RPMI8226 (cell line): ENCODE measurements around the gene AFAP1.

Source experiments
- DNase-seq: peaks from one replicate; pipeline ENCODE4 v3.0.0-alpha.2; 2015

The AFAP1 gene

GRCh38 chr4:7780751-7781348 lies 158.8 kb downstream of the AFAP1 start:
- no peak for DNase-seq

GRCh38 chr4:7779432-7779768 lies 160.3 kb downstream of the AFAP1 start:
- DNase-seq: no peak

DNA sequence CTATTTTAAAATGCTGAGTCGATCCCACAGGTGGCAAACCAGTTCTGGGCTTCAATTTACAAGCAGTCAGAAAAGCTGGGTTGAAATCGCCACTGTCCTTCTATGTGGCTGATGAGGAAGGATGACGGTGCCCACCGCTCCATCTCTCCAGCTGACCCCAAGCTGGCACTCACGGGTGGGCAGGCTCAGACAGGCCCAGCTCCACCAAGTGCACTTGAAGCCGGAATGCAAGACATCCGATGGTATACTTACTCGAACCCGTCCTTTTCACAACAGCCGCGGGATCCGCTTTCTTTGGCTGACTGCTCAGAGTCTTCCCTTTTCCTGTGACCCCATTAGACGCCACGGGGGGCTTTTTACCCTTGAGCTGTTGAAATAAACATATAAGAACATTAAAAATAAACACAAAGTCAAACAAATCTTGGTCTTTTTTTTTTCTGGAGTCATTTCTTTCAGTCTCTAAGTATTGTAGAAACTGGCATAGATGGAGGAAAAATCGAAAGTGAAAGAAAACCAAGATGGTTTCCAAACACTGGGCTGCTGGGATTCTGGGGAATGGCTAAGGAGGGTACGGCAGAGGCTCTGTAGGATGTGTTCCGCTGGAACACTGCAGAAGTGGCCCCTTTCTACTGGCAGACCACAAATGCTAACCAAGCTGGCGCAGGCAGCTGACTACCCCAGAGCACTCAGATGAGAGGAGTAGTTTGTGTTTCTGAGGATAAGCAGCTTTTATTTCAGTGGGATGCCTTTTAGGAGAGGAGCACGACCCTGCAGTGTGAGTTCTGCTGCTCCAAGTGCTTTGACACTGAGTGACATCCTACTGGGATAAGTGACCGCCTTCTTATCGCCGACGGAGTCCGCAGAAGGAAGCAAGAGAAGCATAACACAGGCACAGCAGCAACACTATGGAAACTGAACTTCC lies 160.9 kb downstream of the AFAP1 start:
- no peak for DNase-seq

DNA sequence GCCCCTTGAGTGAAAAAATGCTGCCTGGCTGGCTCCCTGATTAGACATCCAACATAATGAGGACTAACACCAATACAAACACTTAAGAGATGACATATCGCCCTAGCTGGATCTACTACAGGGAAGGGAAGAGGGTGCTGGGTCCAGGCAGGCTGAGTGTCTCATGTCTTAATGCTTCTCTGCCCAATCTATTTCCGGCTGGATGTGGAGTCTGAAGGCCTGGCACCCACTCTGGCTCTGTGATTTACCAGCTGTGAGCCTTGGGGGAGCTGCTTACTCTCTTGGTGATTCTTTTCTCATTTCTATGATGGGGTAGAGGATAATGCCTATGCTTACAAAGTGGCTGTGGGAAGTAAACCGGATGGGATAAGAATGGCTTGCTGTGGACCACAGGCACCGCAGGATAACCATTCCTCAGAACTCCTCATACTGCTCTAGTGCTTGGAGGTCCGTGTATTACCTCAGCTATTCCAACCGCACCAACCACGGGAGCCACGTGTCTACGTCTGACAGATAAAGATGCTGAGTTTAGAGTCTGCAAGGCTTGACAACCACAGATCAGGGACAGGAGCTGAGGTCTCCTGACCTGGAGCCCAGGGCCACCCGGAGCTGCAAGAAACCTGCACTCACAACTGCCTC lies 161.7 kb downstream of the AFAP1 start:
- DNase-seq: no peak

DNA sequence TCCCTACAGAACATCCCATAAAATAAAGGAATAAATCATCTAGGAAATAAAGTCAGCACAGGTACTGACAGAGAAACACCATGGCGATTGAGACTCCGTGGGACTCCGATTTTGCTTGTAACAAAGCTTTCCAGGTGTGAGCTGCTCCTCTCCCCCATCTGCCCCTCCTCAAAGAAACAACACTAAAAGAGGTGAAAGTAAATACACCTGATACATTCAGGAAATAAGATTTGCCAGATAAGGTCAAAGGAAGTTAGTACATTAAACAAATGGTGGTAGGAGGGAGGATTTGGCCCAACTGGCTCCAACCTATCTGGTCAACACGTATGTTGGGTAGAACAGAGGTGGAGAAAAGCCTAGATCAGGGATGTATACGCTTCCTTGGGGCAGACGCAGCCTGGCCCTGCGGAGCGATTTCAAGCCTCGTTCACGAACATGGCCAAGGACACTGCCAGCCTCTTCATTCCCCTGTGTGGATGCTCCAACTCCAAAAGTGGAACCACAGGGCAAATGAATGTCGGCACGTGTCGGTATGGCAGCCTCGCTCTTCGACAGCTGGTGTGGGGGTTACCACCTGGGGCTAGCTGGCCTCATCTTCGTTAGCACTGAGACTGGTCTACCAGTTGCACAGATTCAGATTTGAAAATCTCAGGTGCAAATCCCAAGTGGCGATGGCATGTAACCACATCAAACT lies 162.5 kb downstream of the AFAP1 start:
- DNase-seq: no peak

DNA sequence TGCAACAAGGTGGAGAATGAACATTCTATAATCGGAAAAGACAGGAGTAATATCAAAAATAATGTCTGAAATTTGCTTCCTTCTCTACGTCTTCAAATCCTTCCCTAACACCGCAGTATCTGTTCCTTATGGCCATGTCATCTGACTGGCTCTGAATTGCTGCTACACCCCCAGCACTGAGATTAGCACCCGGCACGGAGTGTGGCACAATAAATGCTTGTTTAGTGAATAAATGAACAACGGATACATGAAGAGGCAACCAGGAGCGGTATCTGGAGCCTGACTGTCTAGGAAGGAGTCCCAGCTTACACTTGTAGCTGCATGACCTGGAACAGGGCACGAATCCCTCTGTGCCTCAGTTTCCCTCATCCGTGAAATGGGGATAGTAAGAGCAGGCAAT lies 164.3 kb downstream of the AFAP1 start:
- DNase-seq: no peak

DNA sequence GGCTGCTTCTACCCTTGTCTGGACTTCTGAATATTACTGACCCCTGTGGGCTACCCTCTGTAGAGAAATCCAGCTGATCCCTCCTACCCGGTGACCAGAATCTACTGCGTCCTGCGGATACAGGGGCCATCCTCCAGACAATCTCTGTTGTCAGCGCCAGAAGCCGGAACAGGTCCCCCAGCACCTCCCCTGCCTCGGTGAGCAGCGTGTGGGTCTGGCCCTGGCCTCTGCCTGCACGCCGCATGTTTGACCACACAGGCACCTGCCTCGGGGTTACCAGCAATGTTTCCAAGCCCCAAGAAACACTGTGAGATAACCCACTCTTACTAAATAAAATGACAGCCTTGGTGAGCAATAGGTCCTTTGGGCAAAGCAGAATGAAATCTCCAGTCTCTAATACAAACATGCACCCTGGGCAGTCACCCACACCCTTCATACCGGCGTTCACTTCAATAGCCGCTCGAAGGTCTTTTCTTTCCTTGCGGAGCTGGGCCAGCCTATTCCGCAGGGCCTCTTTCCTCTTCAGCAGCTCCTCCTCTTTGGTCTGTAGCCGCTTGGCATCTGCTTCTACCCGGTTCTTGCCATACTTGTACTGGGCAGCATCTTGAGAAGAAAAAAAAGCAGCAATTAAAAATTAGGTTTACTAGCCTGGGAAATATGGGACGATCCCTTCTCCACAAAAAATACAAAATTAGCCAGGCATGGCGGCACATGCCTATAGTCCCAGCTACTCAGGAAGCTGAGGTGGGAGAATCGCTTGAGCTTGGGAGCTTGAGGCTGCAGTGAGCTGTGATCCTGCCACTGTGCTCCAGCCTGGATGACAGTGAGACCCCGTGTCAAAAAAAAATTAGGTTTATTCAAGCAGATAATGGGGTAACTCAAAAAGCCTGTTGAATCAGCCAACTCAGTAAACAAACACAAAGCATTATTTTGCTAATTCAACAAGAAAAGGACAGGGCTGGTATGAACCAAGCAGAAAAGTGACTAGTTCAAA lies 165.1 kb downstream of the AFAP1 start:
- no peak for DNase-seq

- DNase-seq: no peak
Observed at GRCh38 chr4:7773401-7774180, 166.1 kb downstream of the AFAP1 start.

DNA sequence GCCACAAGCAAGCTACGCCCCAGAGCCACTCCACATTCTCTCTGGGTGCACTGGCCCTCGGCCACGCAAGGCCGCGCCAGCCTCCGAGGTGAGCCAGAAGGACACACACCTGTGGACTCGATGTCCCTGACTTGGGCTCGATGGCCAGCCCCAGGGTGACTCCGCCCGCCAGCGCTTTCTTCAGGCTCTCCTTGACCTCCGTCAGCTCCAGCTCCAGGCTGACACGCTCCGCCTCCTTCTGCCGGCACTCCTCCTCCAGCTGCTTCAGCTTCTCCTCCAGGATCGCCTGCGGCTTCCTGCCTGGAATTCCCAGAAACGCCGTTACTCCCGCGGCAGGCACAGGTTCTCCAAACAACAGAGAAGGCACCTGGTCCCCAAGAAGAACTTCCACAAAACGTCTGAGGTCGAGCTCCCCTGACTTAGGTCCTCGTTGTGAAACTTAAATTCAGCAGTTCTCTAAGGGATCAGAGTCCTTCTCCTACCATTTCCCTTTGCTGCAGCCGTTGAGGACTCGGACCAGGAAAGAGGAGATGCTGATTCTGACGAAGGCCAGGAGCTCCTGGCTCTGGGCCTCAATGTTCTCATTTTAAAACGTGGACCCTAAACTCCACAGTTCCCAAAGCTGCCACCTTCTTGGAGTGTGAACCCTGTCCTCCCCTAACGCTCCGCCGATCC lies 166.8 kb downstream of the AFAP1 start:
- no peak for DNase-seq

DNA sequence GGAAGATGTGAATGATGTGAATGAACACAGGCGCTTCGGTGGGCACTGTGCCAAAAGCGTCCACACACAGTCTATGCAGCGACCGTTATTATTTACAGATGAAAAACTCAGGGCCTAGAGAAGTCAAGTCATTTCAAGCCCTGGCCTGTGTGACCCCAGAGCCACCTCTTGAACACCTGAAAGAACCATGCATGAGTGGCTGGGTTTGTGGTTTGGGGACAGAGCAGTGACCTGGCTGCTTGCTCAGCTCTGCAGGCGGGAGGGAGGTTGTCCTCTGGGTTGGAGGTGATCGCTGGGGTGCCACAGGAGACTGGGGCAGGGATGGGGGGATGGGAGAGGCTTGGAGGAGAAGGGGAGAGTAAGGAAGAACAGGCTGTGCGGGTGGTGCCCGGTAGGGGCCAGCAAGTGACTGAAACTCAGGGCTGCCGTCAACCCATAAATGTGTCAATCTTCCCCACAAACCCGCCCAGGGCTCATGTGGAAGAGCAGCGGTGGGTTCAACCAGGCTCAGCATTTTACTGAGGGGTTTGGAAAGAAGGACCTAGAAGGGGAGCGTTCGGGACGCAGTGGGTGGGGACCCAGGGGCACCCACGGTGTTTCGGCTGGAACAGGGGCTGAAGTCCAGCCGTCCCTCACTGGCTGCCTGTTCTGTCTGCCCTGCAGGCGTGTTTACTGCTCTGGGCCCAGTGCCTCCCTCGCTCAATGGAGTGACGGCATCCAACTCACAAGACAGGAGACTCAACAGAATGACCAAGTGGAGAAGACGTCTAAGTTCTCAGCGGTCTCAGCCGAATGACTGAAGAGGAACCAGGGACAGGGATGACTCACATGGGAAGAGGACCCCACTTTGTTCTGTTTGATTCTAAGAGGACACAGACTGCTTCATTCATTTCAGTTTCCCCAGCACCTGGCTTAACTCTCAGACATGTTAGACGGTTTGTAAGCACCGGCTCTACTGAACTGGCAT lies 167.8 kb downstream of the AFAP1 start:
- DNase-seq: no peak

DNA sequence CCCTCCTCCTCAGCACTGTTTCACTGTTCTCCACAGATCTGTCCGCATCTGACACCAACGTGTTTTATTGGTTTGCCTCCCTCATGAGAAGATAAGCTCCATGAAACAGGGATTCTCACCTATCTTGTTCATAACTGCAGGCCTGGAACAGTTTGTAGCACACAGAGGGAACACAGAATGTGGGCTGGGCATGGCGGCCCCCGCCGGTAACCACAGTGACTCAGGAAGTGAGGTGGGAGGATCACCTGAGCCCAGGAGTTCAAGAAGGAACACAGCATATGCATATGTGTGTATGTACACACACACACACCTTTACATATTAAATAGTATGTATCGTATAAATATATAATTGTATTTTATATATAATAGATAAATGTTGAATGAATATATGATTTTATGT lies 168.6 kb downstream of the AFAP1 start:
- DNase-seq: no peak

DNA sequence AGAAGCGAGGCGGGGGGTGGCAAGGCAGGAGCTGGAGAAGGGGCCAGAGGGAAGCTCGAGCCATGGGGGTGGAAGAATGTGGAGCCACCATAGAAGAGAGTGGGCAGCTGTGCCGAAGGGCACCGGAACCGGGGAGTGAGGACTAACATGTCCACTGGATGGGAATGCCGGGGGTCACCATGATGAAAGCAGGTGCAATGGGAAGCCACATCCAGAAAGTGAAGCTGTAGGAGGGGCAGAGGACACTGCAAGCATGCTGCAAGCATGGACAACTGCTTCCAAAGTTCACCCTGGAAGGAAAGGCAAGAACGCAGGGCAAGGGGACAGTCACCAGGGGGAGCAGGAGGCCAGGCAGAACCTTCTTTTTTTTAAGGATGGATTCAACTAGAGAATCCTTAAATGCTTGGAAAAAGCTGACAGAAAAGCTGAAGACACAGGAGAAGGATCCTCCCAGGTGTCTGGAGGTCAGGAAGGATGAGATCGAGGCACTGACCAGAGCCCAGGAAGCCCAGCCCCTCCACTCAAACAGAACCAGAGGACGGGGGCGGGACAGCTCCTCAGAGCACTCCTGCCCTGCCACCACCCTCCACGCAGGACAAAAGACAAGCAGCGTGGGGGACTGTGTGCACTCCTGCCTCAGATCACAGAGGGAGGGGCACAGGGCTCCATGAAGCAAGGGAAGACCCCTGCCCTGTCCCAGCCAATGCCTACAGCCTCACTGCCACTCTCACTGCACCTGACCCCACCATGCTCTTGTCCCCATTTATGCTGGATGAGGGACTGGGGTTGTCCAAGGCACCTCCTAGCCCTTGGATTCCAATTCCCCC lies 169.2 kb downstream of the AFAP1 start:
- no peak for DNase-seq

DNA sequence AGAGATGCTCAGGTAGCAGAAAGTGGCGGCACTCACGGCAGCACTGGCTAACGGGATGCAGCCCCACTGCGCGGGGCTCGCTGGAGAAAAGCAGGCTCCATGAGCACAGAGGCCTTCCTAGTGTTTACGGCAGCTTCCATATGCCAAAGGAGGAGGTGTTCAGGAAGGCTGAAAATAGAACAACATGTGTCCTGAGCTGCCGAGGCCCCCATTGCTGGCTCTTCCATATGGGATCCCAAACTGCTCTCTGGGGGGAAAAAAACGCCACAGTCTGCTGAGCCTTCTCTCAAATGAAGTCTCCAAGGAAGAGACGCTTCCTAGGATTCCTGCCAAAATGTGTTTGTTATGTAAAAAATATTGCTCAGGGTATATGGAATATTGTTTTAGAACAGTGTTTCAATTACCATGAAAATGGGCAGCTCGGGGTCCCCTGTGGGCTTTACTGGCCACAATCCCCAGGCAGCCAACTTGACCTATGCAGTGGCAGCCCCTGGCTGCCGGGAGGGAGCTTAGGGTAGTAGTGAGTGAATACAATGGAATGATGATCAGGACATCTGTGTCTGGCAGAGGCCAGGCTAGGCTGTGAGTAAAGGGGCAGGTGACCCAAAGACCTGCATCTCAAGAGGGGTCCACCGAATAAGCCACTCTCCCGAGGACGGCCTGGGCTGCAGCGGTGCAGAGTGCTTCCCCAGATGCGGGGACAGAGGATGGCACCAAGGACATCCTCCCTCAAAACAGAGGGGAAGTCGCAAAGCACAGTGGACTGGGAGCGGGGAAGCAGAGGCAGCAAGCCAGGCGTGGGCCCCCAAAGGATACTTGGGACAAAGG lies 170.1 kb downstream of the AFAP1 start:
- DNase-seq: no peak

GRCh38 chr4:7768736-7769135 lies 170.9 kb downstream of the AFAP1 start:
- DNase-seq: no peak

DNA sequence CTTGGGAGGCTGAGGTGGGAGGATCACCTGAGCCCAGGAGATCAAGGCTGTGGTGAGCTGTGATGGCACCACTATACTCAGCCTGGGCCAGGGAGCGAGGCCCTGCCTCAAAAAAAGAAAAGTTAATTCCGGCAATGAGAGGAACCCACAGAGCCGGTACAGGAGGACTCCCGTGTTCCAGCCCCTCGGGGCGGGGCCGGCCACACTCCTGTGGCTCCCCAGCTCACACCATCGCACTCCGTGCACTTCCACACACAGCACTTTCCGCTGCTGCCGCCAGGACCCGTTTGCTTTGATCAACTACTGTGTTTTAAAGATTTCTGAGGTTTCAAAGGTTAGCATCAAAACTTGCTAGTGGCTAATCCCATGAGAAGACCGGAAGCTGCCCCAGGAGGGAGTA lies 171.7 kb downstream of the AFAP1 start:
- DNase-seq: no peak

GRCh38 chr4:7767526-7767925 lies 172.1 kb downstream of the AFAP1 start:
- no peak for DNase-seq

DNA sequence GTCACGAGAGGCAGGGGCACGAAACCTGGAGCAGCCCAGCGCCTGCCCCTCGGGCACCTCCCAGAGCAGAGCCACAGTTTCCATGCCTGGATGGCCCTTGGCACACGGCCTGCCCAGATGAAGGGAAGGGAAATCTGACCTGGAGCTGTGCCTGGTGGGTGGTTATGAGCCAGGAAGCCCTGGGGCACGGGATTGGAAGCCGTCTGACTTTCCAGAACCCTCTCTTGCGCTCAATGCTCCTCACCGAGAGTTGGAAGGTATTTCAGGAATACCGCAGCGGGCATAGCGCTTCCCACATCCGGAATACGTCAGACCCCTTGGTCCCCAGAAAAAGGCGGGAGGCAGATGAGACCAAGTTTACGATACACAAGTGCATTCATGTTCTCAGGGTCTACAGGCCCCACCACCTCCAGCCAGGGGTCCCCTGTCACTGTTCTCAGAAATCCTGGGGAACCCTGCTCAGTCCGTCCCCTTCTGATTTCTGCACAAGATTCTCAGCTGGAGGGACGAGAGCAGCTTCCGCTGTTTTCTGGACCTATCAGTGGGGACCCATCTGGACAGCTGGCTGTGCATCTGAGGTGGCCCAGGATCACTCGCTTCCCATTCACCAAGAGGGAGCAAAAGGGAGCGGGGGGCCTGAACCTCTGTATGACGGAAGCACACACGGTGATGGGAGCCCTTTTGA lies 172.9 kb downstream of the AFAP1 start:
- DNase-seq: no peak
